Measurements from ENCODE around the gene EMP3. TPM values are rescaled to one million over a fixed set of nuclear protein-coding genes. Genes with fewer than 3 reads are reported as not detected.

Gene EMP3
- total and polyA plus RNA-seq, 2 of the 13 experiments (the other 11 are each of a cell fraction or from before 2014, with no cell fraction given), result 2.2 to 7.8 TPM

DNA sequence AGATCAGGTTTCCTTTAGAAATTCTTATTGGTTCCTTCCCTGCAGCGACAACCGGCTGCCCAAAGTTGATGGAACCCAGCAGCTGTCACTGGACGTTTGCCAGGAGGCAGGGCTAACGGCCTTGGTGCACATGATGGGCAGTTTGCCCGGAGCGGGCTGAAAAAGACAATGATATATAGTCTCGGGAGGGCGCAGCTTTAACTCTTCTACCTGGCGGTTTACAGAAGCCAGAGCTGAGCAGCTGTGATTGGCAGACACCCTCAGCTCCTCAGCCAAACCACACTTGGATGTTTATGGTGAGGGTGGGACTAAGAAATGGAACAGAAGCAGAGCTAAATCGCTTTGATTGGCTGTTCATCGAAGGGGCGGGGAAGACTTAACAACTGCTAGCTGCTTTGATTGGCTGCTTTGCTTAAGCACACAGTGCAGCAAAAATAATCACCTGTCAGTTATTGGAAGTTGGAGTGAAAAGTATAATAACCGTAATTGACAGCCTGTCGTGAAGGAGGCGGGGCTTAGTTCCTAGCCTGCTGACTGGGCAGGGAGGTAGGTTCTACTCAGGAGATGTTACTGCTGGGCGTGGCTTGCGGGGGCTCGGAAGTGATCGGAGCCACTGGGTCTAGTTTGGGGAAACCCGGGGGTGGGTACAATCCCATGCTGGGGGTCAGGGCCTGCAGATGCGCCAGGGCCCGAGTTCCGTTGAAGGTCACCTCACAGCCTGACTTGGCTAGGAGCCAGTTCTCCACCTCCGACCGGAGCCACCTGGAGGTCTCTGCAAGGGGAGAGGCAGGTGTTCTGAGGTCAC is 7.5 kb downstream of the EMP3 start (continued):
- TF ChIP-seq ZNF549 (CRISPR knock-in tag; IDR thresholded peaks at IDR 0.05) (no peak), AKAP8 (CRISPR knock-in tag; IDR thresholded peaks at IDR 0.05) (no peak), EED (CRISPR knock-in tag; IDR thresholded peaks at IDR 0.05) (no peak), ZNF720 (CRISPR knock-in tag; IDR thresholded peaks at IDR 0.05) (no peak), SMARCE1 (IDR thresholded peaks at IDR 0.05; ENCODE audit: borderline replicate concordance) (no peak), ZNF180 (CRISPR knock-in tag; IDR thresholded peaks at IDR 0.05; ENCODE audit: borderline replicate concordance, low read depth) (no peak)
- TF ChIP-seq, protein P1, sequence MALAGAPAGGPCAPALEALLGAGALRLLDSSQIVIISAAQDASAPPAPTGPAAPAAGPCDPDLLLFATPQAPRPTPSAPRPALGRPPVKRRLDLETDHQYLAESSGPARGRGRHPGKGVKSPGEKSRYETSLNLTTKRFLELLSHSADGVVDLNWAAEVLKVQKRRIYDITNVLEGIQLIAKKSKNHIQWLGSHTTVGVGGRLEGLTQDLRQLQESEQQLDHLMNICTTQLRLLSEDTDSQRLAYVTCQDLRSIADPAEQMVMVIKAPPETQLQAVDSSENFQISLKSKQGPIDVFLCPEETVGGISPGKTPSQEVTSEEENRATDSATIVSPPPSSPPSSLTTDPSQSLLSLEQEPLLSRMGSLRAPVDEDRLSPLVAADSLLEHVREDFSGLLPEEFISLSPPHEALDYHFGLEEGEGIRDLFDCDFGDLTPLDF (CRISPR knock-in tag; IDR thresholded peaks at IDR 0.05), result no peak
- TF ChIP-seq, protein P2, sequence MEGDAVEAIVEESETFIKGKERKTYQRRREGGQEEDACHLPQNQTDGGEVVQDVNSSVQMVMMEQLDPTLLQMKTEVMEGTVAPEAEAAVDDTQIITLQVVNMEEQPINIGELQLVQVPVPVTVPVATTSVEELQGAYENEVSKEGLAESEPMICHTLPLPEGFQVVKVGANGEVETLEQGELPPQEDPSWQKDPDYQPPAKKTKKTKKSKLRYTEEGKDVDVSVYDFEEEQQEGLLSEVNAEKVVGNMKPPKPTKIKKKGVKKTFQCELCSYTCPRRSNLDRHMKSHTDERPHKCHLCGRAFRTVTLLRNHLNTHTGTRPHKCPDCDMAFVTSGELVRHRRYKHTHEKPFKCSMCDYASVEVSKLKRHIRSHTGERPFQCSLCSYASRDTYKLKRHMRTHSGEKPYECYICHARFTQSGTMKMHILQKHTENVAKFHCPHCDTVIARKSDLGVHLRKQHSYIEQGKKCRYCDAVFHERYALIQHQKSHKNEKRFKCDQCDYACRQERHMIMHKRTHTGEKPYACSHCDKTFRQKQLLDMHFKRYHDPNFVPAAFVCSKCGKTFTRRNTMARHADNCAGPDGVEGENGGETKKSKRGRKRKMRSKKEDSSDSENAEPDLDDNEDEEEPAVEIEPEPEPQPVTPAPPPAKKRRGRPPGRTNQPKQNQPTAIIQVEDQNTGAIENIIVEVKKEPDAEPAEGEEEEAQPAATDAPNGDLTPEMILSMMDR (CRISPR knock-in tag; IDR thresholded peaks at IDR 0.05), result peak; percentile 7; the same call in 1 of the 2 replicates
- TF ChIP-seq, protein P3, sequence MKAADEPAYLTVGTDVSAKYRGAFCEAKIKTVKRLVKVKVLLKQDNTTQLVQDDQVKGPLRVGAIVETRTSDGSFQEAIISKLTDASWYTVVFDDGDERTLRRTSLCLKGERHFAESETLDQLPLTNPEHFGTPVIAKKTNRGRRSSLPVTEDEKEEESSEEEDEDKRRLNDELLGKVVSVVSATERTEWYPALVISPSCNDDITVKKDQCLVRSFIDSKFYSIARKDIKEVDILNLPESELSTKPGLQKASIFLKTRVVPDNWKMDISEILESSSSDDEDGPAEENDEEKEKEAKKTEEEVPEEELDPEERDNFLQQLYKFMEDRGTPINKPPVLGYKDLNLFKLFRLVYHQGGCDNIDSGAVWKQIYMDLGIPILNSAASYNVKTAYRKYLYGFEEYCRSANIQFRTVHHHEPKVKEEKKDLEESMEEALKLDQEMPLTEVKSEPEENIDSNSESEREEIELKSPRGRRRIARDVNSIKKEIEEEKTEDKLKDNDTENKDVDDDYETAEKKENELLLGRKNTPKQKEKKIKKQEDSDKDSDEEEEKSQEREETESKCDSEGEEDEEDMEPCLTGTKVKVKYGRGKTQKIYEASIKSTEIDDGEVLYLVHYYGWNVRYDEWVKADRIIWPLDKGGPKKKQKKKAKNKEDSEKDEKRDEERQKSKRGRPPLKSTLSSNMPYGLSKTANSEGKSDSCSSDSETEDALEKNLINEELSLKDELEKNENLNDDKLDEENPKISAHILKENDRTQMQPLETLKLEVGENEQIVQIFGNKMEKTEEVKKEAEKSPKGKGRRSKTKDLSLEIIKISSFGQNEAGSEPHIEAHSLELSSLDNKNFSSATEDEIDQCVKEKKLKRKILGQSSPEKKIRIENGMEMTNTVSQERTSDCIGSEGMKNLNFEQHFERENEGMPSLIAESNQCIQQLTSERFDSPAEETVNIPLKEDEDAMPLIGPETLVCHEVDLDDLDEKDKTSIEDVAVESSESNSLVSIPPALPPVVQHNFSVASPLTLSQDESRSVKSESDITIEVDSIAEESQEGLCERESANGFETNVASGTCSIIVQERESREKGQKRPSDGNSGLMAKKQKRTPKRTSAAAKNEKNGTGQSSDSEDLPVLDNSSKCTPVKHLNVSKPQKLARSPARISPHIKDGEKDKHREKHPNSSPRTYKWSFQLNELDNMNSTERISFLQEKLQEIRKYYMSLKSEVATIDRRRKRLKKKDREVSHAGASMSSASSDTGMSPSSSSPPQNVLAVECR (CRISPR knock-in tag; IDR thresholded peaks at IDR 0.05; ENCODE audit: borderline replicate concordance), result peak; percentile 38; the same call in 1 of the 2 replicates
- TF ChIP-seq, protein P4, sequence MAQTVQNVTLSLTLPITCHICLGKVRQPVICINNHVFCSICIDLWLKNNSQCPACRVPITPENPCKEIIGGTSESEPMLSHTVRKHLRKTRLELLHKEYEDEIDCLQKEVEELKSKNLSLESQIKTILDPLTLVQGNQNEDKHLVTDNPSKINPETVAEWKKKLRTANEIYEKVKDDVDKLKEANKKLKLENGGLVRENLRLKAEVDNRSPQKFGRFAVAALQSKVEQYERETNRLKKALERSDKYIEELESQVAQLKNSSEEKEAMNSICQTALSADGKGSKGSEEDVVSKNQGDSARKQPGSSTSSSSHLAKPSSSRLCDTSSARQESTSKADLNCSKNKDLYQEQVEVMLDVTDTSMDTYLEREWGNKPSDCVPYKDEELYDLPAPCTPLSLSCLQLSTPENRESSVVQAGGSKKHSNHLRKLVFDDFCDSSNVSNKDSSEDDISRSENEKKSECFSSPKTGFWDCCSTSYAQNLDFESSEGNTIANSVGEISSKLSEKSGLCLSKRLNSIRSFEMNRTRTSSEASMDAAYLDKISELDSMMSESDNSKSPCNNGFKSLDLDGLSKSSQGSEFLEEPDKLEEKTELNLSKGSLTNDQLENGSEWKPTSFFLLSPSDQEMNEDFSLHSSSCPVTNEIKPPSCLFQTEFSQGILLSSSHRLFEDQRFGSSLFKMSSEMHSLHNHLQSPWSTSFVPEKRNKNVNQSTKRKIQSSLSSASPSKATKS (CRISPR knock-in tag; IDR thresholded peaks at IDR 0.05), result no peak
- TF ChIP-seq, protein P5, sequence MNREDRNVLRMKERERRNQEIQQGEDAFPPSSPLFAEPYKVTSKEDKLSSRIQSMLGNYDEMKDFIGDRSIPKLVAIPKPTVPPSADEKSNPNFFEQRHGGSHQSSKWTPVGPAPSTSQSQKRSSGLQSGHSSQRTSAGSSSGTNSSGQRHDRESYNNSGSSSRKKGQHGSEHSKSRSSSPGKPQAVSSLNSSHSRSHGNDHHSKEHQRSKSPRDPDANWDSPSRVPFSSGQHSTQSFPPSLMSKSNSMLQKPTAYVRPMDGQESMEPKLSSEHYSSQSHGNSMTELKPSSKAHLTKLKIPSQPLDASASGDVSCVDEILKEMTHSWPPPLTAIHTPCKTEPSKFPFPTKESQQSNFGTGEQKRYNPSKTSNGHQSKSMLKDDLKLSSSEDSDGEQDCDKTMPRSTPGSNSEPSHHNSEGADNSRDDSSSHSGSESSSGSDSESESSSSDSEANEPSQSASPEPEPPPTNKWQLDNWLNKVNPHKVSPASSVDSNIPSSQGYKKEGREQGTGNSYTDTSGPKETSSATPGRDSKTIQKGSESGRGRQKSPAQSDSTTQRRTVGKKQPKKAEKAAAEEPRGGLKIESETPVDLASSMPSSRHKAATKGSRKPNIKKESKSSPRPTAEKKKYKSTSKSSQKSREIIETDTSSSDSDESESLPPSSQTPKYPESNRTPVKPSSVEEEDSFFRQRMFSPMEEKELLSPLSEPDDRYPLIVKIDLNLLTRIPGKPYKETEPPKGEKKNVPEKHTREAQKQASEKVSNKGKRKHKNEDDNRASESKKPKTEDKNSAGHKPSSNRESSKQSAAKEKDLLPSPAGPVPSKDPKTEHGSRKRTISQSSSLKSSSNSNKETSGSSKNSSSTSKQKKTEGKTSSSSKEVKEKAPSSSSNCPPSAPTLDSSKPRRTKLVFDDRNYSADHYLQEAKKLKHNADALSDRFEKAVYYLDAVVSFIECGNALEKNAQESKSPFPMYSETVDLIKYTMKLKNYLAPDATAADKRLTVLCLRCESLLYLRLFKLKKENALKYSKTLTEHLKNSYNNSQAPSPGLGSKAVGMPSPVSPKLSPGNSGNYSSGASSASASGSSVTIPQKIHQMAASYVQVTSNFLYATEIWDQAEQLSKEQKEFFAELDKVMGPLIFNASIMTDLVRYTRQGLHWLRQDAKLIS (CRISPR knock-in tag; IDR thresholded peaks at IDR 0.05), result no peak
